Smooth muscle cell of the pulmonary artery (primary cell): Measurements from ENCODE around the gene SLC18A2. TPM values are rescaled to one million over a fixed set of nuclear protein-coding genes. Genes with fewer than 3 reads are reported as not detected.

ENCODE experiments used
- total RNA-seq: library from RNA; depleted of rRNA; stranded (reverse); fragments of >200 nt; gene quantifications from 2 replicates; pipeline ENCODE4 v1.2.3, GENCODE V29; 2014

SLC18A2 gene
- total RNA-seq: under 0.01 TPM in 1 of 2 replicates, not detected in the other

DNA sequence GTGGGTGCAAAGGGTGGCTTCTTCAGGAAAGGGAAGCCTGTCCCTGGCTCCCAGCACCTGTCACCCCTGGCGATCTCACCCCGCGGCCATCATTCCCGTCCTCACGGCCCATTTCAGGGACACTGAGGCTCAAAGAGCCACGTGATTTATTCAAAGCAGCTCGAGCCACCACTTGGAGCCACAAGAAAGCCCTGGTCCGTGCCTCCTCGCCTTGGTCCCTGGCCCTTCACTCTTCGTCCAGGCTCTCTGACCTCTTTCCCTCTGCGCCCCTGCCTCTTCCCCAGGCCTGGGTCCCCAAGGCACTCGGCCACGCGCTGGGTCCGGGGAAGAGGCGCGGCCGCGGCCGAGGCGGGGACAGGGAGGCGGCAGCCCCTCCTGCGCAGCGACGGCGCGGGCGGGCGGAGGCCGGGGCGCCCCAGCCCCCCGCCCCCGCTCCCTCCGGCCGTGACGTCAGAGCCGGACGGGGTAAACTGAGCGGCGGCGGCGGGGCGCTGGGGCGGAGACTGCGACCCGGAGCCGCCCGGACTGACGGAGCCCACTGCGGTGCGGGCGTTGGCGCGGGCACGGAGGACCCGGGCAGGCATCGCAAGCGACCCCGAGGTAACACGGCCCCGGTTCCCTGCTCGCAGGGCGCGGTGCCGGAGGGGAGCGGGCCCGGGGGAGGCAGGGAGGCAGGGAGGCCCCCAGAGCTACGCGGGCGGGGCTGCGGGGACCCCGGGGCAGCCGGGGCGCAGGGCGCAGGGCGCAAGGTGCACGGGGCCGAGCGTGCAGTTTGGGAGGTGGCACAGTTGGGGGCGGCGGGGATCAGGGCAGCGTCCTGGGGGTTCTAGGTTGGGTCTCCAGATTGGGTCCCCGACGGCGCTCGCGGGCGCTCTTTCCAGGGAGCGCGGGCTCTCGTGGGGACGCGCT lies at the start of gene SLC18A2:
Gene SLC18A2 (plus strand): TSS at position 494 of the 909 bp plus-strand sequence. CDS start 580 bp downstream, outside the sequence.

GRCh38 chr10:117197189-117197588 lies 43.7 kb upstream of the SLC18A2 start, which contains the start of gene KCNK18:
Gene KCNK18, plus strand, starts transcription at chr10:117197489. Its CDS starts 0 bp downstream, at chr10:117197489.

Other genes starting within 250 kb of the SLC18A2 start
- 0.85 and 1.4 TPM in 2 replicates for gene SHTN1, start 235.9 kb upstream of the SLC18A2 start, total RNA-seq
- gene VAX1, start 102.8 kb upstream of the SLC18A2 start, total RNA-seq: not detected in 2 replicates
- not detected in 2 replicates for gene KCNK18, start 43.6 kb upstream of the SLC18A2 start, total RNA-seq
- gene PDZD8, start 134.3 kb downstream of the SLC18A2 start, total RNA-seq: 23.7 and 29.1 TPM in 2 replicates